Heart right ventricle (tissue), 16 donors: ENCODE results near the gene PTPRM. TPM values are rescaled to one million over a fixed set of nuclear protein-coding genes. Genes with fewer than 3 reads are reported as not detected.
A peak's percentile ranks its signal among the peaks of the same experiment; 100 is the strongest.

Experiments used
- ATAC-seq, 8 donors: fragments of 200-7000 bp; cut with Tn5 transposase; one replicate each; pipeline ENCODE4 v1.9.1; 2020; ENCODE audit warnings: mild to moderate bottlenecking in 8 of 8, moderate library complexity in 8 of 8, moderate number of reproducible peaks in 1 of 8
- DNase-seq, 2 donors: peaks; one replicate each; pipeline ENCODE4 v3.0.0-alpha.2; 2020
- H3K27ac ChIP-seq, 10 donors: fragments of 200-600 bp; sonication (generic) in 2 of 10; one replicate each; pipeline versions ENCODE4 v1.5.0 to v1.8.0; 2020 to 2022; ENCODE audit warnings: mild to moderate bottlenecking in 3 of 10
- H3K27me3 ChIP-seq, 7 donors: fragments of 200-600 bp; one replicate each; pipeline ENCODE4 v1.8.0; 2021 to 2022; ENCODE audit warnings: mild to moderate bottlenecking in 2 of 7
- H3K36me3 ChIP-seq, 9 donors: fragments of 200-600 bp; sonication (generic) in 1 of 9; one replicate each; pipeline versions ENCODE4 v1.5.0 to v1.8.0; 2020 to 2022; ENCODE audit warnings: mild to moderate bottlenecking in 2 of 9
- H3K4me1 ChIP-seq, 9 donors: fragments of 200-600 bp; sonication (generic) in 1 of 9; one replicate each; pipeline versions ENCODE4 v1.5.0 to v1.8.0; 2020 to 2022; ENCODE audit warnings: mild to moderate bottlenecking in 4 of 9
- H3K4me3 ChIP-seq, 10 donors: fragments of 200-600 bp; sonication (generic) in 2 of 10; one replicate each; pipeline versions ENCODE4 v1.5.0 to v1.8.0; 2020 to 2022; ENCODE audit warnings: mild to moderate bottlenecking in 7 of 10, moderate library complexity in 2 of 10
- H3K9me3 ChIP-seq, 11 donors: fragments of 200-600 bp in 10 of 11; sonication (generic) in 2 of 11; one replicate each; pipeline versions ENCODE4 v1.5.0 to v1.8.0; 2013 to 2022; ENCODE audit warnings: mild to moderate bottlenecking in 2 of 11, control low read depth in 1 of 11, moderate library complexity in 1 of 11
- CTCF ChIP-seq, 9 donors: fragments of 200-600 bp; sonication (generic) in 2 of 9; IDR thresholded peaks; one replicate each; pipeline versions ENCODE4 v1.5.0 to v1.8.0; 2021 to 2022; ENCODE audit warnings: antibody characterized with exemption in 9 of 9, mild to moderate bottlenecking in 5 of 9, moderate library complexity in 1 of 9
- WGBS, 2 donors: extraction: QIAGEN DNeasy Blood & Tissue Kit; methylation state at CpG; one replicate each; pipeline ENCODE4 v1.1.7; 2013; ENCODE audit warnings: inconsistent platforms in 1 of 2; 5-methylcytosine and 5-hydroxymethylcytosine counted together
- intact Hi-C, 10 donors: fragments of 100-400 bp; cut with DNase I; formaldehyde crosslinking; loops; one replicate each; pipeline versions ENCODE4 v1.11.1 to v1.14.2; 2022
- polyA plus RNA-seq, 2 donors: library from polyadenylated mRNA; stranded (reverse); fragments of 200-250 nt; gene quantifications; one replicate each; pipeline ENCODE4 v1.2.3, GENCODE V29; 2013
- total RNA-seq, 10 donors: library from RNA; stranded (reverse); fragmentation: NEBNext Ultra II Directional in 3 of 10; extraction: Animal tissue kit (Norgen Biotek cat#: 25700) in 3 of 10; gene quantifications; one replicate each; pipeline versions ENCODE4 v1.2.1 to v1.2.4, GENCODE V29; 2021 to 2023
- donor health status: Arrhythmogenic right ventricular cardiomyopathy.
- donor health status: ischemic (EF 13 %, LVEDD 7.1; RV severe dilation, severe dysfunction).
- donor health status: healthy with polysubstance abuse.
- donor health status: DM: no; HTN: yes; CAD: no.
- donor health status: DM: no; HTN: no; CAD: no.
- donor health status: ischemic (EF 25% LVEDD 6.9; RV normal size, moderate dysfunction).
- donor health status: ischemic (EF 25% LVEDD 5.7; RV mildly dilated, moderate dysfunction).
- donor health status: healthy.
- donor health status: DM: yes; HTN: yes; CAD: no.
- donor health status: Ischemic cardiomyopathy.
- donor health status: ischemic (EF 35%, LVEDD 5.7; RV mildly dilated, moderate dysfunction).
- donor health status: nonischemic (EF 11% LVEDD 7.7; RV severe dilation, severe dysfunction).
- donor health status: DM: yes; HTN: yes; CAD: no.
- donor health status: PGD.
- donor health status: ischemic (EF 29% LVEDD 5.4; RV normal size, mild dysfunction).
- donor health status: nonischemic (EF 23%, LVEDD 6.1; RV moderate dilation, normal function).

The PTPRM gene
- total and polyA plus RNA-seq, 12 donors, result 81.7 to 170 (median 132) TPM

GRCh38 chr18:8402237-8402636, 835.1 kb downstream of the PTPRM start:
- no peaks in the 10 kb centered on the region for H3K27me3 ChIP-seq
- no peaks in the 10 kb centered on the region for H3K9me3 ChIP-seq
- H3K36me3 ChIP-seq, result peaks cover 0 to 99% (median 29%) of the 10 kb centered on the region in 9 donors
- H3K4me3 ChIP-seq, result no peak overlapping the region
- intact Hi-C loops, result no loop called here
- DNase-seq (no peak), ATAC-seq (no peak)
- 95% methylated on average over 4 of the region's 4 CpGs for WGBS, 2 donors
- H3K27ac ChIP-seq, result no peak overlapping the region
- H3K4me1 ChIP-seq, result no peaks in the 10 kb centered on the region
- no peak for TF ChIP-seq CTCF (IDR thresholded peaks at IDR 0.05)

GRCh38 chr18:8403713-8404112, 836.6 kb downstream of the PTPRM start:
- no peak for DNase-seq
- H3K4me3 ChIP-seq, result no peak overlapping the region
- no peak for TF ChIP-seq CTCF (IDR thresholded peaks at IDR 0.05)
- H3K9me3 ChIP-seq, result no peaks in the 10 kb centered on the region
- H3K4me1 ChIP-seq, result no peaks in the 10 kb centered on the region
- H3K27ac ChIP-seq, result no peak overlapping the region
- no peaks in the 10 kb centered on the region for H3K27me3 ChIP-seq
- intact Hi-C loops, result no loop called here
- H3K36me3 ChIP-seq, result peaks cover 0 to 99% (median 30%) of the 10 kb centered on the region in 9 donors
- 97 to 99% methylated on average over 2 of the region's 2 CpGs for WGBS, 2 donors
- no peak for ATAC-seq

- ATAC-seq (no peak), DNase-seq (no peak)
- intact Hi-C loops, result no loop called here
- WGBS, 2 donors, result 86 to 89% methylated on average over 10 of the region's 10 CpGs
- Histone ChIP-seq H3K4me3 (no peak overlapping the region), H3K36me3 (peaks cover 0 to 84% (median 20%) of the 10 kb centered on the region in 9 donors), H3K27me3 (no peaks in the 10 kb centered on the region), H3K4me1 (no peaks in the 10 kb centered on the region), H3K27ac (no peak overlapping the region), H3K9me3 (peaks cover 0 to 22% (median 10%) of the 10 kb centered on the region in 11 donors)
- TF ChIP-seq CTCF (IDR thresholded peaks at IDR 0.05), result no peak
Measured at GRCh38 chr18:8406186-8406867, 839.2 kb downstream of the PTPRM start.

GRCh38 chr18:8406868-8407250, 839.7 kb downstream of the PTPRM start:
- H3K4me1 ChIP-seq, result no peaks in the 10 kb centered on the region
- 95 to 97% methylated on average over 15 of the region's 15 CpGs for WGBS, 2 donors
- peak in 1 of 8 donors; percentile 33 for ATAC-seq
- H3K4me3 ChIP-seq, result no peak overlapping the region
- TF ChIP-seq CTCF (IDR thresholded peaks at IDR 0.05), result no peak
- no peaks in the 10 kb centered on the region for H3K27me3 ChIP-seq
- intact Hi-C loops, result no loop called here
- H3K36me3 ChIP-seq, result peaks cover 0 to 78% (median 20%) of the 10 kb centered on the region in 9 donors
- H3K27ac ChIP-seq, result no peak overlapping the region
- no peak for DNase-seq
- H3K9me3 ChIP-seq, result peaks cover 0 to 28% (median 15%) of the 10 kb centered on the region in 11 donors
